Measurements from ENCODE around the gene CELF4. TPM values are rescaled to one million over a fixed set of nuclear protein-coding genes. Genes with fewer than 3 reads are reported as not detected.

The CELF4 gene
- total and polyA plus RNA-seq, 2 donors (not counting 3 experiments of a cell fraction or from before 2014, with no cell fraction given), result not detected

DNA sequence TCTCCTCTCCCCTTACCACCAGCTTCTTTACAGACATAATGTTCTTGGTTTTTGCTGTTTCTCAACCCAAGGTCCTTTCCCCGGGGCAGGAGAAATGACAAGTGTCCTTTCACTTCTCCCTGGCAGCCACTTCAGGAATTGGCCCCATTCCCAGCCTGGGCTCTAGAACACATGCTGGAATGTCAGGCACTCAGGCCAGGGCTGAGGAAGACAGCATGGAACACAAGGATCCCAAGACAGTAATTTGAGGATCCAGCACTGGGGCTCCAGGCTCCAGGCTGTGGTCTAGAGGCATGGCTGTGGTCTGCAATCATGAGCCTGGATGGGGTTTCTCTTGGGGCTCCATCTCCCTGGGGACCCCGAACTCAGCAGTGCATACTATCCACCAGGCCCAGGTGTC, 201.4 kb downstream of the CELF4 start:
- Histone ChIP-seq H3K27me3 (ENCODE audit: control insufficient read depth in 2 of 2, insufficient read depth in 2 of 2, low read length in 2 of 2) (peaks cover 12 to 13% of the 10 kb centered on the region in 2 experiments), H3K9ac (replicated peaks; ENCODE audit: extremely low read depth, insufficient read depth, low read length) (no peak overlapping the region), H3K9me1 (replicated peaks; ENCODE audit: control insufficient read depth, extremely low read depth, insufficient read depth, low read length) (no peaks in the 10 kb centered on the region), H3K4me3 (replicated peaks in 1 of 3; ENCODE audit: insufficient read depth in 1 of 3, low read depth in 1 of 3, low read length in 3 of 3) (no peak overlapping the region), H3K9me3 (replicated peaks; ENCODE audit: control insufficient read depth, insufficient read depth, low read length) (no peaks in the 10 kb centered on the region), H3K36me3 (ENCODE audit: control insufficient read depth in 2 of 2, extremely low read depth in 1 of 2, insufficient read depth in 2 of 2, low read length in 2 of 2) (no peaks in the 10 kb centered on the region), H3K4me2 (ENCODE audit: insufficient read depth, low read length) (no peak overlapping the region), H3K4me1 (ENCODE audit: control insufficient read depth, extremely low read depth, insufficient read depth, low read length) (no peaks in the 10 kb centered on the region), H3K79me2 (ENCODE audit: control insufficient read depth, insufficient read depth, low read length) (no peaks in the 10 kb centered on the region), H4K20me1 (replicated peaks; ENCODE audit: control insufficient read depth, extremely low read depth, insufficient read depth, low read length) (no peaks in the 10 kb centered on the region), H2AFZ (ENCODE audit: low read depth, low read length) (no peak overlapping the region), H3K27ac (ENCODE audit: insufficient read depth, low read depth, low read length) (no peak overlapping the region)
- intact Hi-C loops (cut with micrococcal nuclease), result no loop called here
- ChIA-PET POLR2A (no interaction called here), CTCF (no interaction called here)
- FAIRE-seq (no peak), DNase-seq (ENCODE audit: low read depth, low spot score) (no peak)
- TF ChIP-seq POLR2AphosphoS5 (IDR thresholded peaks at IDR 0.05; ENCODE audit: insufficient read depth, low read depth, low read length), result no peak
- TF ChIP-seq, protein P1, sequence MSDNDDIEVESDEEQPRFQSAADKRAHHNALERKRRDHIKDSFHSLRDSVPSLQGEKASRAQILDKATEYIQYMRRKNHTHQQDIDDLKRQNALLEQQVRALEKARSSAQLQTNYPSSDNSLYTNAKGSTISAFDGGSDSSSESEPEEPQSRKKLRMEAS (IDR thresholded peaks at IDR 0.05; ENCODE audit: insufficient read depth, insufficient read length), result no peak
- no peak for TF ChIP-seq MYC (IDR thresholded peaks at IDR 0.05; ENCODE audit: low read depth, low read length)
- TF ChIP-seq EZH2 (IDR thresholded peaks at IDR 0.05; ENCODE audit: borderline replicate concordance, low read depth, low read length, severe bottlenecking), result no peak
- TF ChIP-seq JUN (IDR thresholded peaks at IDR 0.05; ENCODE audit: borderline replicate concordance, insufficient read depth, insufficient read length, low read depth), result no peak
- no peak for TF ChIP-seq FOS (IDR thresholded peaks at IDR 0.05; ENCODE audit: borderline replicate concordance, insufficient read depth, low read length)
- no peak for TF ChIP-seq POLR2A (IDR thresholded peaks at IDR 0.05; ENCODE audit: low read depth, low read length)
- TF ChIP-seq, protein P2, sequence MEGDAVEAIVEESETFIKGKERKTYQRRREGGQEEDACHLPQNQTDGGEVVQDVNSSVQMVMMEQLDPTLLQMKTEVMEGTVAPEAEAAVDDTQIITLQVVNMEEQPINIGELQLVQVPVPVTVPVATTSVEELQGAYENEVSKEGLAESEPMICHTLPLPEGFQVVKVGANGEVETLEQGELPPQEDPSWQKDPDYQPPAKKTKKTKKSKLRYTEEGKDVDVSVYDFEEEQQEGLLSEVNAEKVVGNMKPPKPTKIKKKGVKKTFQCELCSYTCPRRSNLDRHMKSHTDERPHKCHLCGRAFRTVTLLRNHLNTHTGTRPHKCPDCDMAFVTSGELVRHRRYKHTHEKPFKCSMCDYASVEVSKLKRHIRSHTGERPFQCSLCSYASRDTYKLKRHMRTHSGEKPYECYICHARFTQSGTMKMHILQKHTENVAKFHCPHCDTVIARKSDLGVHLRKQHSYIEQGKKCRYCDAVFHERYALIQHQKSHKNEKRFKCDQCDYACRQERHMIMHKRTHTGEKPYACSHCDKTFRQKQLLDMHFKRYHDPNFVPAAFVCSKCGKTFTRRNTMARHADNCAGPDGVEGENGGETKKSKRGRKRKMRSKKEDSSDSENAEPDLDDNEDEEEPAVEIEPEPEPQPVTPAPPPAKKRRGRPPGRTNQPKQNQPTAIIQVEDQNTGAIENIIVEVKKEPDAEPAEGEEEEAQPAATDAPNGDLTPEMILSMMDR (IDR thresholded peaks at IDR 0.05; ENCODE audit: extremely low read depth in 1 of 2, insufficient read depth in 1 of 2, low read depth in 1 of 2, low read length in 2 of 2), result no peak
- no peak for TF ChIP-seq GATA2 (IDR thresholded peaks at IDR 0.05; ENCODE audit: insufficient read depth, insufficient read length, low read depth, low read length)
- dilution Hi-C loops (cut with MboI; ENCODE audit: extremely low pct_ligation_motif_present, low sequenced_read_pairs), result no loop called here
- BruUV-seq (replicated peaks), result no TSS peak
